ENCODE results near the gene DMRTA1. TPM values are rescaled to one million over a fixed set of nuclear protein-coding genes. Genes with fewer than 3 reads are reported as not detected.
A peak's percentile ranks its signal among the peaks of the same experiment; 100 is the strongest.
"Not testable (repeated sequence)": the region's sequence is repeated elsewhere in the genome, so short reads cannot be mapped to it uniquely, and the experiment has no call there.

The DMRTA1 gene
- total RNA-seq, 1 experiment from 2014 or later, result 1.5 TPM

DNA sequence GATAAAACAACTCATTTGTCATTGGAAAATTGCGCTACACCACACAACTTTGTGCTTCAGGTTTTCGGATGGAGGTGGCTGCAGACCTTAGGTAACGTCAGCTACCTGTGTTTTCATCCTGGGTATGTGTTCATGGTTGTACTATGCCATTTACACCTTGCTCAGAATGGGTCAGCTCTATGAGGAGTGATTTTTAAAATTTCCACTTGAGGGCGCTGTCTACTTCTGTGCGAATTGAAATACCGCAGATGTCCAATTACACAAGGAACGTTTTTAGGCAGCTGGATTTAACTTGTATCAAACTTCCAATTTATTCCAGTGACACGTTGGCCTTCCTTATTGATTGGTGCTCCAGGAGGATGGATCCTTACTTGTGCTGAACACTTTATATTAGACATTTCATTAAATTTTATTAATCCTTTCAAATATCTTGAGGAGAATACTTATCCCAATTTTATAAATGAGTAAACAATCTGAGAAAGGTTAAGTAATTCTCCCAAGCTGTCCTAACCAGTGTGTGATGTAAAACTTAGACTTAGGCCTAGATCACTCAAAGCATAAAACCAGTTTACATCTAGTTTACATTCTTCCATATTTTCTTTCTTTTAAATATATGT, 23.4 kb downstream of the DMRTA1 start:
- ChIA-PET CTCF (interaction anchor here (0.5 to 1.1 kb wide), 3 partner anchors 163 to 1247 kb away, joined by 3 to 5 read pairs (median 3); no protein-coding TSS in a partner anchor), POLR2A (ENCODE audit: unreplicated experiment) (interaction anchor here (0.6 kb wide), 1 partner anchor 66 kb away, joined by 3 read pairs; no protein-coding TSS in a partner anchor)
- H3K9me3 ChIP-seq (ENCODE audit: low read length), result no peaks in the 10 kb centered on the region

DNA sequence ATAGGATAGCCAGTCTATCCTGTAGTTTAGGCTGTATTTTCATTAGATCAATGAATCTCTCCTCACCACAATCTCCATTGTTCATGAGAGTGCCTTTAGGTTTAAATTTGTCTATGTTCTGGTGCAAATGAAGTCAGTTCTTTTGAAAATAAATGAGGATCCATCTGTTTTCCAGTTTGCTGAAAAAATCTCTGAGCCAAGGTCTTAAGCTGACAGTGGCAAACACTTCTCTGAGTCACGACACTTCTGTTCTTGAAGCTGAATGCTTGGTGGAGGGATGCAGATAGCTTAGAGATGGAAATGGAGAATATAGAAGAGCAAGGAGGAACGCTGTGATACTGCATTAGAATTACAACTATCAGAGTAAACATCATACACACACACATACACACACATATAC, 34.9 kb downstream of the DMRTA1 start:
- Histone ChIP-seq H3K9me2 (replicated peaks; ENCODE audit: low read length) (no peaks in the 10 kb centered on the region), H3K27ac (ENCODE audit: low read length) (no peak overlapping the region), H4K20me1 (ENCODE audit: low read length) (no peaks in the 10 kb centered on the region), H3K4me1 (ENCODE audit: insufficient read depth, low read length) (no peaks in the 10 kb centered on the region), H3K36me3 (ENCODE audit: low read depth, low read length) (no peaks in the 10 kb centered on the region), H3K27me3 (ENCODE audit: low read length) (no peaks in the 10 kb centered on the region), H3K79me2 (ENCODE audit: low read length) (no peaks in the 10 kb centered on the region), H3K4me3 (ENCODE audit: low read length) (no peak overlapping the region), H3K9me3 (ENCODE audit: low read length) (no peaks in the 10 kb centered on the region), H3K4me2 (ENCODE audit: low read length) (no peak overlapping the region), H3F3A (ENCODE audit: low read length, unreplicated experiment) (no peaks in the 10 kb centered on the region), H3K9ac (ENCODE audit: low read length) (no peak overlapping the region), H2AFZ (ENCODE audit: low read length) (no peak overlapping the region)
- intact Hi-C loops (cut with micrococcal nuclease), result no loop called here
- no TSS peak for BruUV-seq (replicated peaks)
- TF ChIP-seq EZH2 (IDR thresholded peaks at IDR 0.05; ENCODE audit: low read length, unreplicated experiment), result no peak
- TF ChIP-seq, protein P1, sequence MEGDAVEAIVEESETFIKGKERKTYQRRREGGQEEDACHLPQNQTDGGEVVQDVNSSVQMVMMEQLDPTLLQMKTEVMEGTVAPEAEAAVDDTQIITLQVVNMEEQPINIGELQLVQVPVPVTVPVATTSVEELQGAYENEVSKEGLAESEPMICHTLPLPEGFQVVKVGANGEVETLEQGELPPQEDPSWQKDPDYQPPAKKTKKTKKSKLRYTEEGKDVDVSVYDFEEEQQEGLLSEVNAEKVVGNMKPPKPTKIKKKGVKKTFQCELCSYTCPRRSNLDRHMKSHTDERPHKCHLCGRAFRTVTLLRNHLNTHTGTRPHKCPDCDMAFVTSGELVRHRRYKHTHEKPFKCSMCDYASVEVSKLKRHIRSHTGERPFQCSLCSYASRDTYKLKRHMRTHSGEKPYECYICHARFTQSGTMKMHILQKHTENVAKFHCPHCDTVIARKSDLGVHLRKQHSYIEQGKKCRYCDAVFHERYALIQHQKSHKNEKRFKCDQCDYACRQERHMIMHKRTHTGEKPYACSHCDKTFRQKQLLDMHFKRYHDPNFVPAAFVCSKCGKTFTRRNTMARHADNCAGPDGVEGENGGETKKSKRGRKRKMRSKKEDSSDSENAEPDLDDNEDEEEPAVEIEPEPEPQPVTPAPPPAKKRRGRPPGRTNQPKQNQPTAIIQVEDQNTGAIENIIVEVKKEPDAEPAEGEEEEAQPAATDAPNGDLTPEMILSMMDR (conservative IDR thresholded peaks at IDR 0.05; ENCODE audit: low read depth, low read length), result no peak
- TF ChIP-seq EZH2phosphoT487 (IDR thresholded peaks at IDR 0.05; ENCODE audit: borderline replicate concordance, low read length), result no peak
- CTCF ChIA-PET, result no interaction called here
- POLR2A ChIA-PET (ENCODE audit: unreplicated experiment), result no interaction called here
- DNase-seq, result no peak
- no peak for ATAC-seq

More for the DNA sequence above, 23.4 kb downstream of the DMRTA1 start:
- Histone ChIP-seq H3K27me3 (ENCODE audit: low read length) (no peaks in the 10 kb centered on the region), H4K20me1 (ENCODE audit: low read length) (no peaks in the 10 kb centered on the region), H3K79me2 (ENCODE audit: low read length) (no peaks in the 10 kb centered on the region), H3K36me3 (ENCODE audit: low read depth, low read length) (no peaks in the 10 kb centered on the region), H3K4me1 (ENCODE audit: insufficient read depth, low read length) (no peaks in the 10 kb centered on the region), H3K4me2 (ENCODE audit: low read length) (no peak overlapping the region), H3K4me3 (ENCODE audit: low read length) (no peak overlapping the region), H3K9me2 (replicated peaks; ENCODE audit: low read length) (no peaks in the 10 kb centered on the region), H3K9ac (ENCODE audit: low read length) (no peak overlapping the region), H3K27ac (ENCODE audit: low read length) (no peak overlapping the region), H2AFZ (ENCODE audit: low read length) (no peak overlapping the region), H3F3A (ENCODE audit: low read length, unreplicated experiment) (no peaks in the 10 kb centered on the region)
- intact Hi-C loops (cut with micrococcal nuclease), result loop anchor here (2.0 kb wide), 1 partner anchor 619 kb away; no protein-coding TSS in a partner anchor
- peak; percentile 86 for DNase-seq
- no peak for TF ChIP-seq EZH2 (IDR thresholded peaks at IDR 0.05; ENCODE audit: low read length, unreplicated experiment)
- TF ChIP-seq, protein P1 (conservative IDR thresholded peaks at IDR 0.05; ENCODE audit: low read depth, low read length), result peak; percentile 76
- no TSS peak for BruUV-seq (replicated peaks)
- peak; percentile 68; the same call in 1 of the 2 replicates for ATAC-seq

DNA sequence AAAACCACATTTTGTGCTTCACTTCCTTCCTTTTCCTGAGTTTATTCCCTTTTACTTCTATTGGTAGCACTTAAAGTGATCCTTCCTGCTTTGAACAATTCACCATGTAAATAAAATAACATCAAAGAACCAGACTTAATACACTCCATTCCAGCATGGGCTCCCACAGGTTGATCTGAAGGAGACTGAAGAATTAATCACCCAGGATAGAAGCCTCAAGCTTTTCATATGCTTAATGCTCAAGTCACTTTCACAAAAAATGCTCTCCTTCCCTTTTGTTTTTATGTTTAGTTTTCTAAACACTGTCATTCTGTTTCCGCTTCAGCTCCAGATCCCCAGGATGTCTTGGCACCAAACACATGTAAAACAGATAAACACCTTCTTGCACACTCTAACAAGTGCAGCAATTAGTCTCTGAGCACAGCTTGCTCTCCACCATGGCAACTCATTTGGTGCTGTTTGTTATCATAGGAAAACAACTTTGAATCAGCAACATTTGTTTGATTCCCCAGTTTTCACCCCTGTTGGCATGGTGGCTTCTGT, 37.0 kb downstream of the DMRTA1 start:
- TF ChIP-seq EZH2phosphoT487 (IDR thresholded peaks at IDR 0.05; ENCODE audit: borderline replicate concordance, low read length) (no peak), EZH2 (IDR thresholded peaks at IDR 0.05; ENCODE audit: low read length, unreplicated experiment) (no peak)
- TF ChIP-seq, protein P1 (conservative IDR thresholded peaks at IDR 0.05; ENCODE audit: low read depth, low read length), result no peak
- no peak overlapping the region for H3K9ac ChIP-seq (ENCODE audit: low read length)
- no peaks in the 10 kb centered on the region for H3K9me3 ChIP-seq (ENCODE audit: low read length)
- H3K27me3 ChIP-seq (ENCODE audit: low read length), result no peaks in the 10 kb centered on the region
- H3K9me2 ChIP-seq (replicated peaks; ENCODE audit: low read length), result no peaks in the 10 kb centered on the region
- ChIA-PET CTCF (no interaction called here), POLR2A (ENCODE audit: unreplicated experiment) (no interaction called here)
- intact Hi-C loops (cut with micrococcal nuclease), result no loop called here
- BruUV-seq (replicated peaks), result no TSS peak
- no peaks in the 10 kb centered on the region for H3F3A ChIP-seq (ENCODE audit: low read length, unreplicated experiment)
- H3K27ac ChIP-seq (ENCODE audit: low read length), result no peak overlapping the region
- no peaks in the 10 kb centered on the region for H4K20me1 ChIP-seq (ENCODE audit: low read length)
- no peaks in the 10 kb centered on the region for H3K36me3 ChIP-seq (ENCODE audit: low read depth, low read length)
- H3K4me3 ChIP-seq (ENCODE audit: low read length), result no peak overlapping the region
- ATAC-seq (no peak), DNase-seq (no peak)
- no peak overlapping the region for H3K4me2 ChIP-seq (ENCODE audit: low read length)
- H3K4me1 ChIP-seq (ENCODE audit: insufficient read depth, low read length), result no peaks in the 10 kb centered on the region
- H2AFZ ChIP-seq (ENCODE audit: low read length), result no peak overlapping the region
- no peaks in the 10 kb centered on the region for H3K79me2 ChIP-seq (ENCODE audit: low read length)

DNA sequence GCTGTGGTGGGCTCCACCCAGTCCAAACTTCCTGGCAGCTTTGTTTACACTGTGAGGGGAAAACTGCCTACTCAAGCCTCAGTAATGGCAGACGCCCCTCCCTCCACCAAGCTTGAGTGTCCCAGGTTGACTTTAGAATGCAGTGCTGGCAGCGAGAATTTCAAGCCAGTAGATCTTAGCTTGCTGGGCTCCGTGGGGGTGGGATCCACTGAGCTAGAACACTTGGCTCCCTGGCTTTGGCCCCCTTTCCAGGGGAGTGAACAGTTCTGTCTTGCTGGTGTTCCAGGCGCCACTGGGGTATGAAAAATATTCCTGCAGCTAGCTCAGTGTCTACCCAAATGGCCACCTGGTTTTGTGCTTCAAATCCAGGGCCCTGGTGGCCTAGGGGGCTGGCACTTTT, 49.6 kb downstream of the DMRTA1 start:
- intact Hi-C loops (cut with micrococcal nuclease); H3K36me3 ChIP-seq (ENCODE audit: low read depth, low read length); H3K4me1 ChIP-seq (ENCODE audit: insufficient read depth, low read length); H4K20me1 ChIP-seq (ENCODE audit: low read length); H3K27ac ChIP-seq (ENCODE audit: low read length); H3K4me3 ChIP-seq (ENCODE audit: low read length); DNase-seq; H3K4me2 ChIP-seq (ENCODE audit: low read length); H3K9me3 ChIP-seq (ENCODE audit: low read length); H3K27me3 ChIP-seq (ENCODE audit: low read length); H3F3A ChIP-seq (ENCODE audit: low read length, unreplicated experiment); POLR2A ChIA-PET (ENCODE audit: unreplicated experiment); BruUV-seq (replicated peaks); H3K9me2 ChIP-seq (replicated peaks; ENCODE audit: low read length); ATAC-seq; H3K9ac ChIP-seq (ENCODE audit: low read length); H2AFZ ChIP-seq (ENCODE audit: low read length); H3K79me2 ChIP-seq (ENCODE audit: low read length); CTCF ChIA-PET: not testable (repeated sequence)

Measured in PC-3 (cell line).